RWPE1 (cell line): ENCODE data around the gene DYNC2H1.

ENCODE experiments used
- CTCF ChIA-PET: fragments of 350-600 bp; sonication (Branson Sonifier 250); formaldehyde crosslinking; extraction: SDS; loops from one replicate; lab custom pipeline; 2021; lab: Yijun Ruan, JAX
- POLR2A ChIA-PET: fragments of 400-600 bp; formaldehyde crosslinking; extraction: SDS; loops from one replicate; lab custom pipeline; 2020; ENCODE audit warnings: antibody characterized with exemption; ENCODE audit not compliant: low non-redundant PET; lab: Yijun Ruan, JAX
- DNase-seq: peaks from one replicate; pipeline ENCODE4 v3.0.0; 2012; ENCODE audit warnings: low spot score
- H3K27ac ChIP-seq: fragments of 450-650 bp; 2 replicates; pipeline ENCODE4 v1.5.1; 2017
- CTCF ChIP-seq: fragments of 450-650 bp; conservative IDR thresholded peaks from 2 replicates; pipeline ENCODE4 v1.5.1; 2017; ENCODE audit warnings: low read depth, mild to moderate bottlenecking

Gene DYNC2H1

DNA sequence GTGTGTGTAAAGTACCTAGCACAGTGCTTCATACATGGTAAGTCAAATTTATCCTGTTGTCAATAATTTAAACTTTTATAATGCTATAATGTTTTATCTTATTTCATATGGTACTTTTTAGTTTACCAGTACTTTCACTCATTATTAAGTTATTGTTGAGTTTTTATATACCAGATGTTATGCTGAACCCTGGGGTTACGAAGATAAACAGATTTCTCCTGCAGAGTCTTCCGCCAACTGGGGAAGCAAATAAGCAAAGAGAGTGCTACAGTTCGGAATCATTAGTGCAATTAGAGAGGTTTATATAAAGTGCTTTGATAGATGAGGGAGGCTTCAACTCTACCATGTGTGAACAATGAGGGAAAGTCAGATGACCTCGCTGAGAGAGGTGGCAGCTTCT, 362.3 kb downstream of the DYNC2H1 start:
- no peak for TF ChIP-seq CTCF
- H3K27ac ChIP-seq, result no peak overlapping the region
- no peak for DNase-seq
- ChIA-PET POLR2A (no interaction called here), CTCF (no interaction called here)

- CTCF ChIA-PET, result interaction anchor here (0.7 to 1.2 kb wide), 2 partner anchors 124 to 464 kb away, joined by 3 read pairs; no protein-coding TSS in a partner anchor
Measured at GRCh38 chr11:103476874-103477273, 367.6 kb downstream of the DYNC2H1 start.

DNA sequence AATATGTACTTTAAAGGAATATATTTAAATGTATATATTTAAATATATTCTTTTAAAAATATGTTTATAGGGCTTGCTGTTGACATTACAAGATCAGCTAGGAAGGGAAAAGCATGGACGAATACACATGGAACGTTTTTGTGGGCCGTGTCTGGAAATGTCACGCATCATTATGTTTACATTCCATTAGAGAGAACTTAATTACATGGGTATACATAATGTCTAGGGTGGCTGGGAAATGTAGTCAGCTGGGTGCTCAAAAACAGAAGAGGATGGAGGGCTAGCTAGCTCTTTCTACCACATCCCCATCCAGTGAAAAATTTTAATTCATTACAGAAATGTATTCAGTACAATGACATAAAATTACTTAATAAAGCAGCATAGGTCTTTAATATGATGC, 371.2 kb downstream of the DYNC2H1 start:
- no peak overlapping the region for H3K27ac ChIP-seq
- ChIA-PET CTCF (interaction anchor here (0.7 to 1.0 kb wide), 2 partner anchors 35 to 56 kb away, joined by 3 to 4 read pairs; no protein-coding TSS in a partner anchor), POLR2A (no interaction called here)
- no peak for TF ChIP-seq CTCF
- no peak for DNase-seq

More at GRCh38 chr11:103476874-103477273, 367.6 kb downstream of the DYNC2H1 start:
- DNase-seq, result no peak
- H3K27ac ChIP-seq, result no peak overlapping the region
- TF ChIP-seq CTCF, result no peak
- POLR2A ChIA-PET, result no interaction called here

DNA sequence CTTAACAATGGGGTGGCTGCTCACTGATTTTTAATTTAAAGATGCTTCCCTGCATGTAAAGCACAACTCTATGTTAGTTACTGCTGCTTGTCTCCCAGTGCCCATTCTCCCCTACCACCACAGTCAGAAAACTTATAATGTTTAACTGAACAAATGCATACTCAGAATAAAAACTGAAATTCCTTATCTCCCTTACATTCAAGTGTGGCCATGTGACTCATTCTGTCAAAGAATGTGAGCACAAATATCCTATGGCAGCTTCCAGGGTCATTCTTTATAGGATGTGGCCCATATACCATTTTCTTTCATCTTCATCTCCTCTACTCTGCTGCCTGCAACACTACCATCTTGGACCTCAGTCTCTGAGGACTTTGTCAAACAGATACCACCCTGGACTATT, 374.8 kb downstream of the DYNC2H1 start:
- ChIA-PET POLR2A (no interaction called here), CTCF (interaction anchor here (0.6 kb wide), 1 partner anchor 268 kb away, joined by 3 read pairs; no protein-coding TSS in a partner anchor)
- no peak for TF ChIP-seq CTCF

GRCh38 chr11:103484545-103484944, 375.3 kb downstream of the DYNC2H1 start:
- H3K27ac ChIP-seq, result no peak overlapping the region
- DNase-seq, result peak; percentile 8
- ChIA-PET POLR2A (no interaction called here), CTCF (interaction anchor here (0.6 kb wide), 1 partner anchor 116 kb away, joined by 3 read pairs; no protein-coding TSS in a partner anchor)
- TF ChIP-seq CTCF, result no peak

More for the DNA sequence above, 374.8 kb downstream of the DYNC2H1 start:
- H3K27ac ChIP-seq, result no peak overlapping the region
- no peak for DNase-seq

GRCh38 chr11:103486604-103487003, 377.4 kb downstream of the DYNC2H1 start:
- TF ChIP-seq CTCF, result no peak
- ChIA-PET POLR2A (no interaction called here), CTCF (interaction anchor here (0.6 kb wide), 1 partner anchor 114 kb away, joined by 3 read pairs; no protein-coding TSS in a partner anchor)
- DNase-seq, result no peak
- H3K27ac ChIP-seq, result no peak overlapping the region

- H3K27ac ChIP-seq, result no peak overlapping the region
- ChIA-PET POLR2A (no interaction called here), CTCF (no interaction called here)
- TF ChIP-seq CTCF, result no peak
- no peak for DNase-seq
Measured at GRCh38 chr11:103487113-103487512, 377.9 kb downstream of the DYNC2H1 start.
